ENCODE data around the gene MC5R. TPM values are rescaled to one million over a fixed set of nuclear protein-coding genes. Genes with fewer than 3 reads are reported as not detected.

MC5R gene
- total RNA-seq, 1 experiment from 2014 or later, result not detected

DNA sequence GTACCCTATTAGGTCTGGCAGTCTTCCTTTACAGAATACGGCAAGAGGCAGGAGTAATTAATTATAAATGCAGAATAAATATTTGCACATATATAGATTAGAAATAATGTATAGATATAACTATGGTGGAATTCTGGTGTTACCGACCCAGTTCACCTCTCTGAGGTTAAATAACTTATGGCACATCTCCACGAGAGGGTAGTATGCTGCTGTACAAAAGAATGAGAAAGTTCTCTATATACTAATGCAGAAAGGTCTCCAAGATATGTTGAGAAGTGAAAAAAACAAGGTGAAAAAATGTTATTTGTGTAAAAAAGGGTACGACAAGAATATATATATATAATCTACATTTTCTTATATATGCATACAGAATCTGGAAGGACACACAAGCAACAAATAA, 50.6 kb downstream of the MC5R start:
- Histone ChIP-seq H4K20me1 (ENCODE audit: insufficient read depth) (no peaks in the 10 kb centered on the region), H3K27ac (ENCODE audit: low read depth, low read length) (no peak overlapping the region), H3K79me2 (ENCODE audit: insufficient read depth, low read length) (no peaks in the 10 kb centered on the region), H3K9me3 (ENCODE audit: control insufficient read depth in 1 of 2, insufficient read depth in 1 of 2, low read depth in 1 of 2, low read length in 2 of 2) (no peaks in the 10 kb centered on the region), H3K4me1 (ENCODE audit: control insufficient read depth in 1 of 2, insufficient read depth in 2 of 2, low read length in 2 of 2) (no peaks in the 10 kb centered on the region), H3K36me3 (ENCODE audit: control insufficient read depth in 1 of 2, insufficient read depth in 2 of 2, low read length in 2 of 2) (no peaks in the 10 kb centered on the region), H3K4me3 (replicated peaks in 1 of 2; ENCODE audit: low read depth in 1 of 2, low read length in 2 of 2) (no peak overlapping the region), H3K9ac (ENCODE audit: low read length) (no peak overlapping the region), H2AFZ (ENCODE audit: low read depth, low read length, poor library complexity, severe bottlenecking) (no peak overlapping the region), H3K27me3 (ENCODE audit: insufficient read depth, low read length) (peaks cover 12% of the 10 kb centered on the region; the same call in 1 of the 2 replicates), H3K9me2 (ENCODE audit: insufficient read depth) (no peaks in the 10 kb centered on the region), H3K4me2 (ENCODE audit: low read length) (no peak overlapping the region)
- no TSS peak for BruUV-seq (replicated peaks)
- RAD21 ChIA-PET (ENCODE audit: low non-redundant PET in 1 of 2, low total read pairs in 2 of 2, uncharacterized antibody in 2 of 2, unreplicated experiment in 2 of 2), result no interaction called here
- intact Hi-C loops (cut with micrococcal nuclease), result no loop called here
- no peak for TF ChIP-seq EZH2phosphoT487 (IDR thresholded peaks at IDR 0.05; ENCODE audit: borderline replicate concordance)
- TF ChIP-seq EGR1 (IDR thresholded peaks at IDR 0.05; ENCODE audit: low read depth), result no peak
- no peak for TF ChIP-seq POLR2AphosphoS5 (IDR thresholded peaks at IDR 0.05; ENCODE audit: low read depth, low read length)
- TF ChIP-seq, protein P1, sequence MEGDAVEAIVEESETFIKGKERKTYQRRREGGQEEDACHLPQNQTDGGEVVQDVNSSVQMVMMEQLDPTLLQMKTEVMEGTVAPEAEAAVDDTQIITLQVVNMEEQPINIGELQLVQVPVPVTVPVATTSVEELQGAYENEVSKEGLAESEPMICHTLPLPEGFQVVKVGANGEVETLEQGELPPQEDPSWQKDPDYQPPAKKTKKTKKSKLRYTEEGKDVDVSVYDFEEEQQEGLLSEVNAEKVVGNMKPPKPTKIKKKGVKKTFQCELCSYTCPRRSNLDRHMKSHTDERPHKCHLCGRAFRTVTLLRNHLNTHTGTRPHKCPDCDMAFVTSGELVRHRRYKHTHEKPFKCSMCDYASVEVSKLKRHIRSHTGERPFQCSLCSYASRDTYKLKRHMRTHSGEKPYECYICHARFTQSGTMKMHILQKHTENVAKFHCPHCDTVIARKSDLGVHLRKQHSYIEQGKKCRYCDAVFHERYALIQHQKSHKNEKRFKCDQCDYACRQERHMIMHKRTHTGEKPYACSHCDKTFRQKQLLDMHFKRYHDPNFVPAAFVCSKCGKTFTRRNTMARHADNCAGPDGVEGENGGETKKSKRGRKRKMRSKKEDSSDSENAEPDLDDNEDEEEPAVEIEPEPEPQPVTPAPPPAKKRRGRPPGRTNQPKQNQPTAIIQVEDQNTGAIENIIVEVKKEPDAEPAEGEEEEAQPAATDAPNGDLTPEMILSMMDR (IDR thresholded peaks at IDR 0.05 in 2 of 3, conservative IDR thresholded peaks at IDR 0.05 in 1 of 3; ENCODE audit: borderline replicate concordance in 1 of 3, insufficient read depth in 1 of 3, low read depth in 2 of 3, low read length in 2 of 3), result no peak
- TF ChIP-seq ELF1 (IDR thresholded peaks at IDR 0.05; ENCODE audit: borderline replicate concordance, low read depth), result no peak
- TF ChIP-seq SIN3A (IDR thresholded peaks at IDR 0.05; ENCODE audit: low read depth), result no peak
- no peak for TF ChIP-seq FOSL1 (IDR thresholded peaks at IDR 0.05; ENCODE audit: low read depth)
- no peak for TF ChIP-seq ZBTB33 (IDR thresholded peaks at IDR 0.05; ENCODE audit: extremely low read depth, insufficient replicate concordance, low read length)
- TF ChIP-seq, protein P2, sequence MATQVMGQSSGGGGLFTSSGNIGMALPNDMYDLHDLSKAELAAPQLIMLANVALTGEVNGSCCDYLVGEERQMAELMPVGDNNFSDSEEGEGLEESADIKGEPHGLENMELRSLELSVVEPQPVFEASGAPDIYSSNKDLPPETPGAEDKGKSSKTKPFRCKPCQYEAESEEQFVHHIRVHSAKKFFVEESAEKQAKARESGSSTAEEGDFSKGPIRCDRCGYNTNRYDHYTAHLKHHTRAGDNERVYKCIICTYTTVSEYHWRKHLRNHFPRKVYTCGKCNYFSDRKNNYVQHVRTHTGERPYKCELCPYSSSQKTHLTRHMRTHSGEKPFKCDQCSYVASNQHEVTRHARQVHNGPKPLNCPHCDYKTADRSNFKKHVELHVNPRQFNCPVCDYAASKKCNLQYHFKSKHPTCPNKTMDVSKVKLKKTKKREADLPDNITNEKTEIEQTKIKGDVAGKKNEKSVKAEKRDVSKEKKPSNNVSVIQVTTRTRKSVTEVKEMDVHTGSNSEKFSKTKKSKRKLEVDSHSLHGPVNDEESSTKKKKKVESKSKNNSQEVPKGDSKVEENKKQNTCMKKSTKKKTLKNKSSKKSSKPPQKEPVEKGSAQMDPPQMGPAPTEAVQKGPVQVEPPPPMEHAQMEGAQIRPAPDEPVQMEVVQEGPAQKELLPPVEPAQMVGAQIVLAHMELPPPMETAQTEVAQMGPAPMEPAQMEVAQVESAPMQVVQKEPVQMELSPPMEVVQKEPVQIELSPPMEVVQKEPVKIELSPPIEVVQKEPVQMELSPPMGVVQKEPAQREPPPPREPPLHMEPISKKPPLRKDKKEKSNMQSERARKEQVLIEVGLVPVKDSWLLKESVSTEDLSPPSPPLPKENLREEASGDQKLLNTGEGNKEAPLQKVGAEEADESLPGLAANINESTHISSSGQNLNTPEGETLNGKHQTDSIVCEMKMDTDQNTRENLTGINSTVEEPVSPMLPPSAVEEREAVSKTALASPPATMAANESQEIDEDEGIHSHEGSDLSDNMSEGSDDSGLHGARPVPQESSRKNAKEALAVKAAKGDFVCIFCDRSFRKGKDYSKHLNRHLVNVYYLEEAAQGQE (IDR thresholded peaks at IDR 0.05; ENCODE audit: low read depth), result no peak
- no peak for TF ChIP-seq POLR2A (IDR thresholded peaks at IDR 0.05; ENCODE audit: borderline replicate concordance, extremely low read depth, insufficient read depth, insufficient read length)
- TF ChIP-seq CEBPB (IDR thresholded peaks at IDR 0.05; ENCODE audit: low read depth), result no peak
- no peak for TF ChIP-seq ZNF274 (IDR thresholded peaks at IDR 0.05; ENCODE audit: low read depth, low read length)
- no peak for TF ChIP-seq JUND (IDR thresholded peaks at IDR 0.05)
- TF ChIP-seq YY1 (IDR thresholded peaks at IDR 0.05; ENCODE audit: extremely low read depth, insufficient replicate concordance, low read depth, low read length), result no peak
- TF ChIP-seq, protein P3, sequence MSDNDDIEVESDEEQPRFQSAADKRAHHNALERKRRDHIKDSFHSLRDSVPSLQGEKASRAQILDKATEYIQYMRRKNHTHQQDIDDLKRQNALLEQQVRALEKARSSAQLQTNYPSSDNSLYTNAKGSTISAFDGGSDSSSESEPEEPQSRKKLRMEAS (IDR thresholded peaks at IDR 0.05), result no peak
- no peak for ATAC-seq
- DNase-seq (ENCODE audit: low read depth, low spot score), result no peak
- POLR2A ChIA-PET, result no interaction called here
- CTCF ChIA-PET, result no interaction called here

Data from HCT116 (cell line).